NT2/D1 (cell line): ENCODE data around the gene PI4KB.

Source experiments
- YY1 ChIP-seq: IDR thresholded peaks from 2 replicates; pipeline ENCODE4 v1.6.1; 2011; ENCODE audit not compliant: insufficient read length, insufficient read depth
- ZNF274 ChIP-seq: IDR thresholded peaks from 2 replicates; pipeline ENCODE4 v1.6.1; 2011; ENCODE audit warnings: mild to moderate bottlenecking, low read depth, low read length

DNA sequence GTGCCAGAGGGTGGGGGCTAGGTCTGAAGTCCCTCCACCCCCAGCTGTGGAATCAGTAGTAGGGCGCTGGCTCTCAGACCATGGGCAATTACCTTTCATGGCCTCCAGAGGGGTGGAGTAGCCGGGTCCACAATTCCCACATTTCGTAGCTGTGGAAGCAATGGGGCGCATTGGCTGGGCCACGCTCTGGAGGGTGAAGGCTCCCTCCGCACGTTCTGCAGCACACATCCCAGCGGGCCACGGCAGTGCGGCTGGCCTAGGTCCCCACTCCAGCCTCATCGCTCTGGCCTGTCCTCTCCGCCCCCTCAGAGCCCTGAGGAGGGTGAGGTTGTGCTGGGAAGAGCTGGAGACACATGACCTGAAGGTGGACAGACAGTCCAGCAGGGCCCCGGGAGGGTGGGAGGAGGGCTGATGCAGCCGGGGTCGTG lies 42.4 kb upstream of the PI4KB start:
- TF ChIP-seq ZNF274 (no peak), YY1 (no peak)
